ENCODE data around the gene C22orf31.
"Not testable (repeated sequence)": the region's sequence is repeated elsewhere in the genome, so short reads cannot be mapped to it uniquely, and the experiment has no call there.

The C22orf31 gene

GRCh38 chr22:29092243-29092642 is 30.6 kb upstream of the C22orf31 start:
- Histone ChIP-seq H3K27ac (peak overlapping the region in 1 of 2 donors; percentile 41), H3K4me3 (no peak overlapping the region)
- no peak for DNase-seq (ENCODE audit: low spot score)
- TF ChIP-seq CTCF (IDR thresholded peaks at IDR 0.05) = no peak

- TF ChIP-seq CTCF (IDR thresholded peaks at IDR 0.05) = no peak
- H3K27ac ChIP-seq = no peak overlapping the region
- H3K4me3 ChIP-seq = no peak overlapping the region
- no peak for DNase-seq (ENCODE audit: low spot score)
Measured at GRCh38 chr22:29090039-29090438, 28.4 kb upstream of the C22orf31 start.

- H3K27ac ChIP-seq = no peak overlapping the region
- DNase-seq (ENCODE audit: low spot score) = no peak
- no peak for TF ChIP-seq CTCF (IDR thresholded peaks at IDR 0.05)
- no peak overlapping the region for H3K4me3 ChIP-seq
Measured at GRCh38 chr22:29089507-29089906, 27.9 kb upstream of the C22orf31 start.

- DNase-seq (ENCODE audit: low spot score) = no peak
- Histone ChIP-seq H3K4me3 (no peak overlapping the region), H3K27ac (no peak overlapping the region)
- no peak for TF ChIP-seq CTCF (IDR thresholded peaks at IDR 0.05)
Measured at GRCh38 chr22:29088809-29089208, 27.2 kb upstream of the C22orf31 start.

GRCh38 chr22:29087012-29087411 is 25.4 kb upstream of the C22orf31 start:
- no peak for DNase-seq (ENCODE audit: low spot score)
- no peak for TF ChIP-seq CTCF (IDR thresholded peaks at IDR 0.05)
- no peak overlapping the region for H3K27ac ChIP-seq
- H3K4me3 ChIP-seq = no peak overlapping the region

GRCh38 chr22:29083933-29084591 is 22.4 kb upstream of the C22orf31 start:
- H3K4me3 ChIP-seq = no peak overlapping the region
- H3K27ac ChIP-seq = no peak overlapping the region
- TF ChIP-seq CTCF (IDR thresholded peaks at IDR 0.05) = no peak
- no peak for DNase-seq (ENCODE audit: low spot score)

GRCh38 chr22:29083576-29083932 is 21.9 kb upstream of the C22orf31 start:
- H3K4me3 ChIP-seq; DNase-seq (ENCODE audit: low spot score); H3K27ac ChIP-seq: not testable (repeated sequence)

Data from coronary artery (tissue), 2 donors.